IMR-90 (cell line): ENCODE measurements around the gene AHCYL2. TPM values are rescaled to one million over a fixed set of nuclear protein-coding genes. Genes with fewer than 3 reads are reported as not detected.

ENCODE experiments used
- ATAC-seq: fragments of 200-7000 bp; cut with Tn5 transposase; 2 replicates; pipeline ENCODE4 v1.9.1; 2020; ENCODE audit warnings: low read depth, mild to moderate bottlenecking, moderate library complexity
- BruUV-seq: library from RNA; stranded (reverse); fragments of 400-500 nt; replicated peaks from 2 replicates; lab custom pipeline; 2021; lab: Mats Ljungman, UMichigan
- CTCF ChIA-PET: fragments of 300-600 bp; formaldehyde crosslinking; extraction: SDS; loops from one replicate; lab custom pipeline; 2021; ENCODE audit warnings: antibody characterized with exemption; lab: Yijun Ruan, JAX
- POLR2A ChIA-PET: fragments of 300-600 bp; sonication (Branson Sonifier 250); formaldehyde crosslinking; loops from one replicate; lab custom pipeline; 2022; ENCODE audit warnings: antibody characterized with exemption; ENCODE audit not compliant: unreplicated experiment; lab: Charles Lee
- DNase-seq: peaks from one replicate; pipeline ENCODE4 v3.0.0; 2013
- H2AFZ ChIP-seq: replicated peaks from 2 replicates; pipeline ENCODE3; 2013; ENCODE audit warnings: low read length, mild to moderate bottlenecking; ENCODE audit not compliant: poor library complexity
- H2AK5ac ChIP-seq: 2 replicates; pipeline ENCODE4 v1.6.1; 2013; ENCODE audit warnings: low read depth, low read length, inconsistent platforms
- H2AK9ac ChIP-seq: replicated peaks from 2 replicates; pipeline ENCODE3; 2013; ENCODE audit warnings: mild to moderate bottlenecking, low read depth, low read length, moderate library complexity; ENCODE audit not compliant: poor library complexity
- H2BK120ac ChIP-seq: 2 replicates; pipeline ENCODE4 v1.6.1; 2013; ENCODE audit warnings: low read depth, low read length, inconsistent platforms
- H2BK15ac ChIP-seq: 3 replicates; pipeline ENCODE4 v1.6.1; 2013; ENCODE audit warnings: low read depth, low read length, inconsistent platforms
- H2BK20ac ChIP-seq: 2 replicates; pipeline ENCODE4 v1.6.1; 2013; ENCODE audit warnings: low read depth, mild to moderate bottlenecking, inconsistent platforms, low read length, moderate library complexity
- H2BK5ac ChIP-seq: 2 replicates; pipeline ENCODE4 v1.6.1; 2013; ENCODE audit warnings: mild to moderate bottlenecking, low read depth, low read length, inconsistent platforms; ENCODE audit not compliant: poor library complexity, severe bottlenecking
- H3K14ac ChIP-seq: replicated peaks from 2 replicates; pipeline ENCODE4 v1.6.1; 2013; ENCODE audit warnings: low read depth, low read length, inconsistent platforms
- H3K18ac ChIP-seq: 2 replicates; pipeline ENCODE4 v1.6.1; 2013; ENCODE audit warnings: low read depth, low read length, control low read depth
- H3K23ac ChIP-seq: 2 replicates; pipeline ENCODE4 v1.6.1; 2013; ENCODE audit warnings: low read depth, low read length, inconsistent platforms
- H3K27ac ChIP-seq: 2 replicates; pipeline ENCODE4 v1.5.1; 2013; ENCODE audit warnings: mild to moderate bottlenecking, control low read depth, low read length; ENCODE audit not compliant: insufficient read depth
- H3K27me3 ChIP-seq: 2 replicates; pipeline ENCODE4 v1.6.1; 2013; ENCODE audit warnings: low read length; ENCODE audit not compliant: control insufficient read depth, insufficient read depth
- H3K36me3 ChIP-seq: 2 replicates; pipeline ENCODE4 v1.6.1; 2013; ENCODE audit warnings: low read length, mixed read lengths; ENCODE audit not compliant: control insufficient read depth, insufficient read depth
- H3K4ac ChIP-seq: 2 replicates; pipeline ENCODE4 v1.6.1; 2013; ENCODE audit warnings: low read depth, low read length, inconsistent platforms
- H3K4me1 ChIP-seq: 2 replicates; pipeline ENCODE4 v1.6.1; 2013; ENCODE audit warnings: low read length, mixed read lengths; ENCODE audit not compliant: control insufficient read depth, insufficient read depth
- H3K4me2 ChIP-seq: 2 replicates; pipeline ENCODE4 v1.6.1; 2013; ENCODE audit warnings: low read depth, mild to moderate bottlenecking, control low read depth, low read length, moderate library complexity
- H3K4me3 ChIP-seq: 2 replicates; pipeline ENCODE4 v1.5.1; 2013; ENCODE audit warnings: low read depth, mild to moderate bottlenecking, control low read depth, low read length, moderate library complexity; ENCODE audit not compliant: insufficient read depth
- H3K56ac ChIP-seq: 2 replicates; pipeline ENCODE4 v1.6.1; 2013; ENCODE audit warnings: low read length, inconsistent platforms; ENCODE audit not compliant: insufficient read depth; ENCODE audit errors: extremely low read depth
- H3K79me1 ChIP-seq, 2 experiments: 2 replicates each; pipeline ENCODE4 v1.6.1; 2013; ENCODE audit warnings: low read length in 2 of 2, inconsistent platforms in 1 of 2, low read depth in 1 of 2
- H3K9ac ChIP-seq: 2 replicates; pipeline ENCODE4 v1.6.1; 2013; ENCODE audit warnings: low read depth, low read length, control low read depth
- H3K9me1 ChIP-seq: 2 replicates; pipeline ENCODE4 v1.6.1; 2013; ENCODE audit warnings: low read length, inconsistent platforms; ENCODE audit not compliant: insufficient read depth
- H3K9me3 ChIP-seq: 2 replicates; pipeline ENCODE4 v1.6.1; 2013; ENCODE audit warnings: low read length; ENCODE audit not compliant: control insufficient read depth, insufficient read depth
- H4K20me1 ChIP-seq: 2 replicates; pipeline ENCODE4 v1.6.1; 2013; ENCODE audit warnings: low read length, inconsistent platforms; ENCODE audit not compliant: insufficient read depth
- H4K5ac ChIP-seq: 2 replicates; pipeline ENCODE4 v1.6.1; 2013; ENCODE audit warnings: mild to moderate bottlenecking, low read depth, low read length, control low read depth
- H4K8ac ChIP-seq, 2 experiments: 2 replicates each; pipeline ENCODE4 v1.6.1; 2013; ENCODE audit warnings: low read depth in 2 of 2, low read length in 2 of 2, control low read depth in 1 of 2, inconsistent platforms in 1 of 2
- H4K91ac ChIP-seq: 2 replicates; pipeline ENCODE4 v1.6.1; 2013; ENCODE audit warnings: low read depth, low read length, inconsistent platforms; ENCODE audit not compliant: insufficient read depth
- BHLHE40 ChIP-seq: fragments of 150-350 bp; IDR thresholded peaks from 2 replicates; pipeline ENCODE4 v1.6.1; 2016; ENCODE audit warnings: mild to moderate bottlenecking, low read depth, low read length
- MAZ ChIP-seq: IDR thresholded peaks from 2 replicates; pipeline ENCODE4 v1.6.1; 2012; ENCODE audit warnings: low read depth, mild to moderate bottlenecking, low read length, improper control_type of control experiment, moderate library complexity, borderline replicate concordance
- MXI1 ChIP-seq: IDR thresholded peaks from 2 replicates; pipeline ENCODE4 v1.6.1; 2012; ENCODE audit warnings: low read depth, mild to moderate bottlenecking, low read length, moderate library complexity, borderline replicate concordance
- RAD21 ChIP-seq: IDR thresholded peaks from 2 replicates; pipeline ENCODE4 v1.6.1; 2012; ENCODE audit warnings: low read length, improper control_type of control experiment
- RFX5 ChIP-seq: IDR thresholded peaks from 2 replicates; pipeline ENCODE4 v1.8.0; 2012; ENCODE audit warnings: low read depth, mild to moderate bottlenecking, low read length, moderate library complexity
- WGBS, 2 experiments: methylation state at CpG; one replicate each; pipeline versions ENCODE4 v1.1.5 to v1.1.7; 2013; ENCODE audit warnings: missing lambda C conversion rate in 2 of 2; ENCODE audit not compliant: insufficient read length in 1 of 2; ENCODE audit errors: extremely low coverage in 2 of 2; 5-methylcytosine and 5-hydroxymethylcytosine counted together
- dilution Hi-C: fragments of 300-500 bp; cut with HindIII; formaldehyde crosslinking; loops from one replicate; pipeline ENCODE4 v1.14.3; 2018; ENCODE audit warnings: low sequenced_read_pairs; ENCODE audit not compliant: unreplicated experiment
- in situ Hi-C: fragments of 300-500 bp; cut with MboI; formaldehyde crosslinking; loops from 3 replicates; pipeline ENCODE4 v1.14.3; 2019; ENCODE audit warnings: low sequenced_read_pairs, inconsistent platforms, mixed read lengths
- intact Hi-C: fragments of 100-400 bp; cut with micrococcal nuclease; formaldehyde crosslinking; loops from 2 replicates; pipeline ENCODE4 v1.10.0; 2022
- polyA plus RNA-seq, 3 experiments: library from polyadenylated mRNA; depleted of rRNA; stranded (reverse); fragments of >200 nt; gene quantifications; 2 replicates each; pipeline ENCODE4 v1.2.3, GENCODE V29; 2012; ENCODE audit warnings: low replicate concordance in 1 of 3
- total RNA-seq: library from RNA; depleted of rRNA; stranded (reverse); fragments of >200 nt; gene quantifications from 2 replicates; pipeline ENCODE4 v1.2.3, GENCODE V29; 2012
- TF ChIP-seq, protein P1 (sequence below): conservative IDR thresholded peaks from 2 replicates; pipeline ENCODE4 v1.5.1; 2012; ENCODE audit warnings: mild to moderate bottlenecking, low read depth, low read length, improper control_type of control experiment
- TF ChIP-seq, protein P2 (sequence below): fragments of 150-350 bp; IDR thresholded peaks from 2 replicates; pipeline ENCODE4 v1.6.1; 2017; ENCODE audit warnings: mild to moderate bottlenecking, antibody characterized with exemption, low read length, low read depth

AHCYL2 gene
- total and polyA plus RNA-seq, 2 of the 4 experiments (the other 2 are of a cell fraction) = 5.7 to 7.6 TPM

DNA sequence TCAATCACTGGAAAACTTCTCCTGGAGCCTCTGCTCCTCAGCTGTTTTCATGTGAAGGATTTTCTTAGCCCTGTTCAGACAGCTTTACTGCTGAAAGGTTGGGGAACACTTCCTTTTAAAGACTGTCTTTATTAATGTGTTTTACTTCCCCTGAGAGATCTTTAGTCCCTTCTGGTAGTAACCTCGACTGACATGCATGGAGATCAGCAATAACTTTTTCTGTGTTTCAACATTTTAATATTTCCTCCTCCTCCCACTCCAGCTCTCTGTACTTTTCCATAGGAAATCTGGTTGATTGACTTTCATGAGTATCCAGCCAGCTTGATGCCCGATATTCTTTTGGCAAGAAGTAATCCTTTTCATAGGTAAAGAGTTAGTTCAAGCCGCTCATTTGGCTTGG is 146.7 kb downstream of the AHCYL2 start:
- TF ChIP-seq BHLHE40 = no peak
- TF ChIP-seq, protein P1, sequence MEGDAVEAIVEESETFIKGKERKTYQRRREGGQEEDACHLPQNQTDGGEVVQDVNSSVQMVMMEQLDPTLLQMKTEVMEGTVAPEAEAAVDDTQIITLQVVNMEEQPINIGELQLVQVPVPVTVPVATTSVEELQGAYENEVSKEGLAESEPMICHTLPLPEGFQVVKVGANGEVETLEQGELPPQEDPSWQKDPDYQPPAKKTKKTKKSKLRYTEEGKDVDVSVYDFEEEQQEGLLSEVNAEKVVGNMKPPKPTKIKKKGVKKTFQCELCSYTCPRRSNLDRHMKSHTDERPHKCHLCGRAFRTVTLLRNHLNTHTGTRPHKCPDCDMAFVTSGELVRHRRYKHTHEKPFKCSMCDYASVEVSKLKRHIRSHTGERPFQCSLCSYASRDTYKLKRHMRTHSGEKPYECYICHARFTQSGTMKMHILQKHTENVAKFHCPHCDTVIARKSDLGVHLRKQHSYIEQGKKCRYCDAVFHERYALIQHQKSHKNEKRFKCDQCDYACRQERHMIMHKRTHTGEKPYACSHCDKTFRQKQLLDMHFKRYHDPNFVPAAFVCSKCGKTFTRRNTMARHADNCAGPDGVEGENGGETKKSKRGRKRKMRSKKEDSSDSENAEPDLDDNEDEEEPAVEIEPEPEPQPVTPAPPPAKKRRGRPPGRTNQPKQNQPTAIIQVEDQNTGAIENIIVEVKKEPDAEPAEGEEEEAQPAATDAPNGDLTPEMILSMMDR = no peak
- TF ChIP-seq RAD21 = no peak
- TF ChIP-seq, protein P2, sequence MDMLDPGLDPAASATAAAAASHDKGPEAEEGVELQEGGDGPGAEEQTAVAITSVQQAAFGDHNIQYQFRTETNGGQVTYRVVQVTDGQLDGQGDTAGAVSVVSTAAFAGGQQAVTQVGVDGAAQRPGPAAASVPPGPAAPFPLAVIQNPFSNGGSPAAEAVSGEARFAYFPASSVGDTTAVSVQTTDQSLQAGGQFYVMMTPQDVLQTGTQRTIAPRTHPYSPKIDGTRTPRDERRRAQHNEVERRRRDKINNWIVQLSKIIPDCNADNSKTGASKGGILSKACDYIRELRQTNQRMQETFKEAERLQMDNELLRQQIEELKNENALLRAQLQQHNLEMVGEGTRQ = no peak
- TF ChIP-seq MAZ = no peak
- TF ChIP-seq MXI1 = no peak
- TF ChIP-seq RFX5 = no peak
- ATAC-seq (no peak), DNase-seq (no peak)
- H3K27me3 ChIP-seq = no peaks in the 10 kb centered on the region
- H3K9ac ChIP-seq = no peak overlapping the region
- no peak overlapping the region for H3K27ac ChIP-seq
- BruUV-seq = no TSS peak
- no peak overlapping the region for H2BK20ac ChIP-seq
- no peak overlapping the region for H3K23ac ChIP-seq
- H3K4ac ChIP-seq = no peak overlapping the region
- H3K9me1 ChIP-seq = no peaks in the 10 kb centered on the region
- no peak overlapping the region for H4K8ac ChIP-seq
- in situ Hi-C loops = loop anchor here (5.0 to 25.0 kb wide), 2 partner anchors 91 to 641 kb away; no protein-coding TSS in a partner anchor
- no peak overlapping the region for H4K5ac ChIP-seq
- no peak overlapping the region for H3K4me2 ChIP-seq
- H3K36me3 ChIP-seq = no peaks in the 10 kb centered on the region
- H2BK120ac ChIP-seq = no peak overlapping the region
- peaks cover 1% of the 10 kb centered on the region for H3K4me1 ChIP-seq
- WGBS, 2 experiments = no CpG with 5 or more reads among the region's 3 CpGs
- H4K91ac ChIP-seq = no peak overlapping the region
- dilution Hi-C loops = no loop called here
- intact Hi-C loops = no loop called here
- H3K14ac ChIP-seq = no peak overlapping the region
- H3K9me3 ChIP-seq = no peaks in the 10 kb centered on the region
- H2BK5ac ChIP-seq = no peak overlapping the region
- no peak overlapping the region for H2AFZ ChIP-seq
- no peak overlapping the region for H3K4me3 ChIP-seq
- H2BK15ac ChIP-seq = no peak overlapping the region
- H3K18ac ChIP-seq = no peak overlapping the region
- H2AK5ac ChIP-seq = no peak overlapping the region
- no peaks in the 10 kb centered on the region for H3K79me1 ChIP-seq
- POLR2A ChIA-PET = no interaction called here
- no peaks in the 10 kb centered on the region for H4K20me1 ChIP-seq
- CTCF ChIA-PET = no interaction called here
- H2AK9ac ChIP-seq = no peak overlapping the region
- H3K56ac ChIP-seq = no peak overlapping the region
